Measurements from ENCODE around the gene SLC38A9.

The SLC38A9 gene

GRCh38 chr5:55645304-55645703 is 66.8 kb downstream of the SLC38A9 start:
- no peak for DNase-seq

- no peak for DNase-seq
Measured at GRCh38 chr5:55638455-55638854, 73.7 kb downstream of the SLC38A9 start.

- no peak for DNase-seq
Measured at GRCh38 chr5:55638051-55638450, 74.1 kb downstream of the SLC38A9 start.

GRCh38 chr5:55636683-55637082 is 75.4 kb downstream of the SLC38A9 start:
- no peak for DNase-seq

- no peak for DNase-seq
Measured at GRCh38 chr5:55636177-55636576, 75.9 kb downstream of the SLC38A9 start.

GRCh38 chr5:55634866-55635265 is 77.3 kb downstream of the SLC38A9 start:
- no peak for DNase-seq

- no peak for DNase-seq
Measured at GRCh38 chr5:55634209-55634805, 77.8 kb downstream of the SLC38A9 start.

- DNase-seq = no peak
Measured at GRCh38 chr5:55633574-55634208, 78.4 kb downstream of the SLC38A9 start.

- no peak for DNase-seq
Measured at GRCh38 chr5:55629815-55630214, 82.3 kb downstream of the SLC38A9 start.

GRCh38 chr5:55626790-55627189 is 85.3 kb downstream of the SLC38A9 start:
- no peak for DNase-seq

GRCh38 chr5:55625913-55626312 is 86.2 kb downstream of the SLC38A9 start:
- DNase-seq = no peak

- no peak for DNase-seq
Measured at GRCh38 chr5:55625589-55625909, 86.6 kb downstream of the SLC38A9 start.

- no peak for DNase-seq
Measured at GRCh38 chr5:55624841-55625588, 87.1 kb downstream of the SLC38A9 start.

GRCh38 chr5:55623789-55624188 is 88.3 kb downstream of the SLC38A9 start:
- no peak for DNase-seq

GRCh38 chr5:55622460-55622859 is 89.7 kb downstream of the SLC38A9 start:
- no peak for DNase-seq

GRCh38 chr5:55621229-55621628 is 90.9 kb downstream of the SLC38A9 start:
- DNase-seq = no peak

GRCh38 chr5:55620766-55621160 is 91.4 kb downstream of the SLC38A9 start:
- no peak for DNase-seq

- DNase-seq = no peak
Measured at GRCh38 chr5:55620009-55620765, 91.9 kb downstream of the SLC38A9 start.

- no peak for DNase-seq
Measured at GRCh38 chr5:55618318-55618717, 93.8 kb downstream of the SLC38A9 start.

GRCh38 chr5:55613112-55613868 is 98.8 kb downstream of the SLC38A9 start:
- no peak for DNase-seq

- no peak for DNase-seq
Measured at GRCh38 chr5:55610542-55610941, 101.6 kb downstream of the SLC38A9 start.

GRCh38 chr5:55609413-55609812 is 102.7 kb downstream of the SLC38A9 start:
- DNase-seq = no peak
